Psoas muscle (tissue), 8 donors: Measurements from ENCODE around the gene RAI1. TPM values are rescaled to one million over a fixed set of nuclear protein-coding genes. Genes with fewer than 3 reads are reported as not detected.

Experiments used
- ATAC-seq, 4 donors: fragments of 200-7000 bp; cut with Tn5 transposase; one replicate each; pipeline ENCODE4 v1.9.1; 2020; ENCODE audit warnings: moderate library complexity in 3 of 4, mild to moderate bottlenecking in 2 of 4
- DNase-seq, 2 donors: peaks; one replicate each; pipeline ENCODE4 v3.0.0-alpha.2; 2020
- H3K27ac ChIP-seq: fragments of 200-600 bp; one replicate; pipeline ENCODE4 v1.8.0; 2022
- H3K27me3 ChIP-seq, 3 donors: fragments of 200-600 bp in 1 of 3; one replicate each; pipeline versions ENCODE4 v1.6.1 to v1.8.0; 2013 to 2022; ENCODE audit warnings: low read length in 2 of 3, mild to moderate bottlenecking in 2 of 3, moderate library complexity in 1 of 3; ENCODE audit not compliant: insufficient read depth in 3 of 3
- H3K36me3 ChIP-seq, 2 donors: fragments of 200-600 bp in 1 of 2; one replicate each; pipeline versions ENCODE4 v1.6.1 to v1.8.0; 2013 to 2022; ENCODE audit warnings: low read depth in 1 of 2, mild to moderate bottlenecking in 1 of 2, moderate library complexity in 1 of 2; ENCODE audit not compliant: insufficient read depth in 1 of 2
- H3K4me1 ChIP-seq: fragments of 200-600 bp; one replicate; pipeline ENCODE4 v1.8.0; 2022
- H3K4me3 ChIP-seq: fragments of 200-600 bp; one replicate; pipeline ENCODE4 v1.8.0; 2022; ENCODE audit warnings: mild to moderate bottlenecking
- H3K9me3 ChIP-seq: fragments of 200-600 bp; one replicate; pipeline ENCODE4 v1.8.0; 2022
- WGBS, 3 donors: extraction: QIAGEN DNeasy Blood & Tissue Kit; methylation state at CpG; one replicate each; pipeline versions ENCODE4 v1.1.6 to v1.1.7; 2013; 5-methylcytosine and 5-hydroxymethylcytosine counted together
- intact Hi-C, 2 donors: fragments of 100-400 bp; cut with DNase I; formaldehyde crosslinking; loops; one replicate each; pipeline versions ENCODE4 v1.11.0 to v1.14.2; 2022
- polyA plus RNA-seq, 3 donors: library from polyadenylated mRNA; stranded (reverse); fragments of 200-250 nt; gene quantifications; one replicate each; pipeline ENCODE4 v1.2.3, GENCODE V29; 2013
- total RNA-seq, 4 donors: library from RNA; stranded (reverse); fragmentation: NEBNext Ultra II Directional in 2 of 4; extraction: Animal tissue kit (Norgen Biotek cat#: 25700) in 2 of 4; gene quantifications; one replicate each; pipeline versions ENCODE4 v1.2.1 to v1.2.4, GENCODE V29; 2021 to 2023
- TF ChIP-seq, protein P1 (sequence below): fragments of 200-600 bp; IDR thresholded peaks from one replicate; pipeline ENCODE4 v1.8.0; 2022; ENCODE audit warnings: antibody characterized with exemption
- donor health status: healthy with polysubstance abuse.
- donor health status: DM: no; HTN: no; CAD: no; lungs with moderate emphysema.
- donor health status: Bipolar disorder and iron deficiency.
- donor health status: healthy.
- donor health status: DM: yes; HTN: yes; CAD: no.
- donor health status: DM: no; HTN: no; CAD: no.
- donor health status: DM: no; HTN: no; CAD: no.
- donor health status: DM: yes; HTN: yes; CAD: no.

The RAI1 gene
- total and polyA plus RNA-seq, 7 donors, result 4.0 to 9.0 (median 7.1) TPM

DNA sequence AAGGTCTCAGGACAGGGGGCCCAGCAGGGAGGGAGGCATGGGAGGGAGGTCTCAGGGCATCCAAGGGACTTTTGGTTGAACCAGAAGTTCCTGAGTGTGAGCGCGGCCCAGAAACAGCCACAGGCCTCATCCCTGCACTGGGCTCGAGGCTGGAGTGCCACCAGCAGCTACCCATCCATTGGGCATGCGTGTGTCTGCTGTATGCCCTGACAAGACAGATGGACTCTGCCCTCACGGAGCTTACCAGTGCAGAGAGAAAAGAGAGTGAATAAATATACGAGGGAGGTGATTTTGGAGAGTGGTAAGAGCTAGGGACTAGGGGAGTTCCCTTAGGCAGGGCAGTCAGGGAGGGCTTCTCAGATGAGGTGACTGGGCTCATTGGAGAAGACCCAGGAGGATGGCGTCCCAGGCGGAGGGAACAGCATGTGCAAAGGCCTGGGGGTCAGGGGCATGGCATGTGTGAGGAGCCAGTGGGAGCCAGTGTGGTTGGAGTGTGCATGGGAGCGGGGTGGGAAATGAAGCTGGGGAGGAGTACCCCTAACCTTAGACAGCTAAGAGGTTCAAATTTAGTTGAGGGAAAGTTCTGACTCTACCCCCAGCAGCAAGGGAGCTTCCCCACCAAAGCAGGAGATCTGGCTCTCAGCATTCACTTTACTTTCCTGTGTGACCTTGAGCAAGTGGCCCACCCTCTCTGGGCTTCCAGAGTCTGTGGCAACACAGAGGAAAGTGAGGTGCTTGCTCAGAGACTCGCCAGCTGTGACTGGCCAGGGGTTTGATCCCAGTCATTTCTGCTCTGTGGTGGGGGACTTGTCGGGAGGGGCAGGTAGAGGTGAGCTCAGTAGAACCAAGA, 80.9 kb downstream of the RAI1 start:
- Histone ChIP-seq H3K27me3 (no peaks in the 10 kb centered on the region), H3K4me1 (peaks cover 22% of the 10 kb centered on the region), H3K9me3 (no peaks in the 10 kb centered on the region), H3K36me3 (no peaks in the 10 kb centered on the region), H3K27ac (no peak overlapping the region), H3K4me3 (no peak overlapping the region)
- 96% methylated on average over 11 of the region's 11 CpGs for WGBS, 3 donors
- DNase-seq (no peak), ATAC-seq (no peak)
- TF ChIP-seq, protein P1, sequence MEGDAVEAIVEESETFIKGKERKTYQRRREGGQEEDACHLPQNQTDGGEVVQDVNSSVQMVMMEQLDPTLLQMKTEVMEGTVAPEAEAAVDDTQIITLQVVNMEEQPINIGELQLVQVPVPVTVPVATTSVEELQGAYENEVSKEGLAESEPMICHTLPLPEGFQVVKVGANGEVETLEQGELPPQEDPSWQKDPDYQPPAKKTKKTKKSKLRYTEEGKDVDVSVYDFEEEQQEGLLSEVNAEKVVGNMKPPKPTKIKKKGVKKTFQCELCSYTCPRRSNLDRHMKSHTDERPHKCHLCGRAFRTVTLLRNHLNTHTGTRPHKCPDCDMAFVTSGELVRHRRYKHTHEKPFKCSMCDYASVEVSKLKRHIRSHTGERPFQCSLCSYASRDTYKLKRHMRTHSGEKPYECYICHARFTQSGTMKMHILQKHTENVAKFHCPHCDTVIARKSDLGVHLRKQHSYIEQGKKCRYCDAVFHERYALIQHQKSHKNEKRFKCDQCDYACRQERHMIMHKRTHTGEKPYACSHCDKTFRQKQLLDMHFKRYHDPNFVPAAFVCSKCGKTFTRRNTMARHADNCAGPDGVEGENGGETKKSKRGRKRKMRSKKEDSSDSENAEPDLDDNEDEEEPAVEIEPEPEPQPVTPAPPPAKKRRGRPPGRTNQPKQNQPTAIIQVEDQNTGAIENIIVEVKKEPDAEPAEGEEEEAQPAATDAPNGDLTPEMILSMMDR, result no peak
- intact Hi-C loops, result no loop called here

DNA sequence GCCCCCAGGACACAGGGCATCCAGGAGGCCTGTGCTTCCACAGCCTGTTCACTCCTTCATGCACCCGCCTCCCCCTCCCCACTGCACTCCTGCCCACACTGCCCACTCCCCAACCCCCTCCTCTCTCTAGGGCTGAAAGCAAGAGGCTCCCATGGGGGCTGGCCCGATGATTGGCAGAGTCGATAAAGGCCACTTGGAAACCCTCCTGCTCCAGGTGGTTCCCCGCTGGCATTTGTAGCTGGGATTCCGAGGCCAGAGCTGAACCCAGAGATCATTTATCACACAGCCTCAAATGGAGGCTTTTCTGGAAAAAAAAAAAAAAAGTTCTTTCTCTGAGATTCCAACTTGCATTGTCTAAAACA, 81.5 kb downstream of the RAI1 start:
- DNase-seq (no peak), ATAC-seq (no peak)
- Histone ChIP-seq H3K4me3 (no peak overlapping the region), H3K4me1 (peaks cover 28% of the 10 kb centered on the region), H3K36me3 (no peaks in the 10 kb centered on the region), H3K27ac (no peak overlapping the region), H3K27me3 (no peaks in the 10 kb centered on the region), H3K9me3 (no peaks in the 10 kb centered on the region)
- TF ChIP-seq, protein P1, result no peak
- 36 to 51% (median 38%) methylated on average over 5 of the region's 5 CpGs for WGBS, 3 donors
- intact Hi-C loops, result no loop called here

DNA sequence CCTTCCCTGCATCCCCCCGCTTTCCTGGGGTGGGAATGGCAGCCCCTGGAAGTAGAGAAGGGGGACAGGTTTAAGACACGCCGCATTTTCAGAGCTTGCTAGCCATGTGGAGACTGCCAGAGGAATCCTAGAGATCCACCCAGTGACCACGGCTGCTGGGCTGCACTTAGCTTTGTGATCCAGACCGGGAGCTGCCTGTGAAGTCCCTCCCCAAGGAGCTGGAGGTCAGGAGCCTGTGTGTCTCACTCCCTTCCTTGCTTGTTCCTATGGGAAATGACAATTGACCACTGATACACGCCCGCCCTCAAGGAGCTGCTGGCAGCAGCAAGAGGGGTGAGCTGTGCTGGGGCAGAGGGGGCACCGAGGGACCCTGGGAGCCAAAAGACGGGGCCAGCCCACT, 81.9 kb downstream of the RAI1 start:
- 66 to 71% (median 70%) methylated on average over 9 of the region's 9 CpGs for WGBS, 3 donors
- intact Hi-C loops, result no loop called here
- H3K9me3 ChIP-seq, result no peaks in the 10 kb centered on the region
- no peaks in the 10 kb centered on the region for H3K36me3 ChIP-seq
- peaks cover 32% of the 10 kb centered on the region for H3K4me1 ChIP-seq
- H3K27ac ChIP-seq, result peak overlapping the region; percentile 55
- no peak for ATAC-seq
- H3K27me3 ChIP-seq, result no peaks in the 10 kb centered on the region
- DNase-seq, result no peak
- TF ChIP-seq, protein P1, result no peak
- no peak overlapping the region for H3K4me3 ChIP-seq

DNA sequence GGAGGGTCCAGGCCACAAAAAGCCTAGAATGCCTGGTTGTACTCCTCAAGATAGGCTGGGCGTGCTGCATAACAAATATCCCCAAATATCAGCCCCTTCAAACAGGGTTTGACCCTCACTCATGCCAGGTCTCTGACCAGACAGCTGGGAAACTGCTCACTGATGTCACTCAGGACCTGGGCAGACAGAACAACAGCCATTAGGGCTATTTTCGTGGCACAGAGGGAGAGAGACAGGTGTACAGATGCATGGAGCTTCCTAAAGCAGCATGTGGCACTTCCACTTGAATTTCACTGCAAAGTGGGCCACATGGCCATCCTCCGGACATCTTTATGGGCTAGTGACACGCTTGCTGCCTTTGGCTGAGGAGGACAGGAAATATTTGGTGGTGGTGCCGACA, 82.5 kb downstream of the RAI1 start:
- TF ChIP-seq, protein P1, result no peak
- DNase-seq (no peak), ATAC-seq (peak in 1 of 4 donors; percentile 57)
- Histone ChIP-seq H3K9me3 (no peaks in the 10 kb centered on the region), H3K4me1 (peaks cover 38% of the 10 kb centered on the region), H3K27me3 (no peaks in the 10 kb centered on the region), H3K36me3 (no peaks in the 10 kb centered on the region), H3K4me3 (no peak overlapping the region), H3K27ac (peak overlapping the region; percentile 55)
- intact Hi-C loops, result no loop called here
- WGBS, 3 donors, result 57 to 76% (median 60%) methylated on average over 5 of the region's 5 CpGs
